H1 (cell line): ENCODE measurements around the gene BACE1. TPM values are rescaled to one million over a fixed set of nuclear protein-coding genes. Genes with fewer than 3 reads are reported as not detected.

Source experiments
- CTCF ChIA-PET: fragments of 300-600 bp; sonication (Branson Sonifier 250); formaldehyde crosslinking; loops from one replicate; lab custom pipeline; 2021; ENCODE audit not compliant: partially characterized antibody; lab: Charles Lee
- POLR2A ChIA-PET: fragments of 300-600 bp; sonication (Branson Sonifier 250); formaldehyde crosslinking; loops from one replicate; lab custom pipeline; 2021; ENCODE audit warnings: inconsistent platforms; ENCODE audit not compliant: partially characterized antibody; lab: Charles Lee
- DNase-seq, 2 experiments: peaks; one replicate each; pipeline versions ENCODE4 v3.0.0 to v3.0.0-alpha.2; 2010 to 2022; ENCODE audit warnings: low spot score in 2 of 2, low read depth in 1 of 2, mixed read lengths in 1 of 2
- FAIRE-seq: peaks from 2 replicates; lab custom pipeline; 2011; peaks lifted over from hg19 to GRCh38; lab: Jason Lieb, UNC
- H2AFZ ChIP-seq: 2 replicates; pipeline ENCODE4 v1.8.1; 2012; ENCODE audit warnings: low read length, inconsistent platforms
- H2AK5ac ChIP-seq: 2 replicates; pipeline ENCODE4 v1.6.1; 2013; ENCODE audit warnings: low read depth, low read length
- H2BK120ac ChIP-seq: replicated peaks from 2 replicates; pipeline ENCODE3; 2013; ENCODE audit warnings: low read depth, low read length, inconsistent platforms
- H2BK12ac ChIP-seq: 2 replicates; pipeline ENCODE4 v1.6.1; 2013; ENCODE audit warnings: low read depth, low read length
- H2BK15ac ChIP-seq: 2 replicates; pipeline ENCODE4 v1.6.1; 2013; ENCODE audit warnings: low read length
- H2BK20ac ChIP-seq: 2 replicates; pipeline ENCODE4 v1.6.1; 2013; ENCODE audit warnings: low read length
- H2BK5ac ChIP-seq: 2 replicates; pipeline ENCODE4 v1.6.1; 2013; ENCODE audit warnings: low read depth, low read length
- H3K14ac ChIP-seq: 2 replicates; pipeline ENCODE4 v1.6.1; 2013; ENCODE audit warnings: inconsistent platforms; ENCODE audit not compliant: insufficient read length
- H3K18ac ChIP-seq: 2 replicates; pipeline ENCODE4 v1.6.1; 2013; ENCODE audit warnings: low read length; ENCODE audit errors: extremely low read depth
- H3K23ac ChIP-seq: 2 replicates; pipeline ENCODE4 v1.6.1; 2013; ENCODE audit warnings: inconsistent platforms; ENCODE audit not compliant: insufficient read length
- H3K23me2 ChIP-seq: 2 replicates; pipeline ENCODE4 v1.6.1; 2013; ENCODE audit warnings: low read depth, low read length
- H3K27ac ChIP-seq: 2 replicates; pipeline ENCODE4 v1.6.1; 2011; ENCODE audit warnings: low read depth, low read length, inconsistent platforms
- H3K27me3 ChIP-seq, 4 experiments: replicated peaks in 1 of 4; 1 replicate in 1 of 4; 2 replicates in 3 of 4; pipeline versions ENCODE4 v1.6.1 to v1.8.1; 2011 to 2013; ENCODE audit warnings: low read length in 3 of 4, mild to moderate bottlenecking in 3 of 4, inconsistent platforms in 2 of 4, mixed read lengths in 2 of 4, moderate library complexity in 1 of 4; ENCODE audit not compliant: control insufficient read depth in 3 of 4, insufficient read depth in 3 of 4; ENCODE audit errors: extremely low read depth in 1 of 4
- H3K36me3 ChIP-seq, 4 experiments: 2 replicates each; pipeline versions ENCODE4 v1.6.1 to v1.8.1; 2011 to 2013; ENCODE audit warnings: mild to moderate bottlenecking in 4 of 4, low read length in 3 of 4, moderate library complexity in 2 of 4, control low read depth in 1 of 4, inconsistent platforms in 1 of 4; ENCODE audit not compliant: insufficient read depth in 4 of 4, control insufficient read depth in 2 of 4
- H3K4ac ChIP-seq: replicated peaks from 2 replicates; pipeline ENCODE3; 2013; ENCODE audit warnings: low read length, low read depth, mixed read lengths, inconsistent platforms; ENCODE audit not compliant: insufficient read length
- H3K4me1 ChIP-seq, 4 experiments: replicated peaks in 1 of 4; 1 replicate in 1 of 4; 2 replicates in 3 of 4; pipeline versions ENCODE4 v1.6.1 to v1.8.1; 2011 to 2013; ENCODE audit warnings: low read length in 3 of 4, inconsistent platforms in 2 of 4, mixed read lengths in 1 of 4; ENCODE audit not compliant: insufficient read depth in 4 of 4, control insufficient read depth in 3 of 4
- H3K4me2 ChIP-seq, 2 experiments: 2 replicates each; pipeline versions ENCODE4 v1.6.1 to v1.8.1; 2011 to 2013; ENCODE audit warnings: low read depth in 2 of 2, low read length in 2 of 2, control low read depth in 1 of 2, inconsistent platforms in 1 of 2, mild to moderate bottlenecking in 1 of 2; ENCODE audit not compliant: insufficient read depth in 1 of 2
- H3K4me3 ChIP-seq, 4 experiments: fragments of 200-600, 300-600 bp in 1 of 4; sonication (generic), shearing (Covaris generic), sonication (Bioruptor Twin) in 1 of 4; 2 replicates each; pipeline versions ENCODE4 v1.5.1 to v1.8.1; 2011 to 2016; ENCODE audit warnings: low read length in 4 of 4, low read depth in 3 of 4, control low read depth in 2 of 4, inconsistent platforms in 2 of 4, mild to moderate bottlenecking in 2 of 4, mixed read lengths in 1 of 4, moderate library complexity in 1 of 4; ENCODE audit not compliant: insufficient read depth in 2 of 4; ENCODE audit errors: extremely low read depth in 1 of 4
- H3K56ac ChIP-seq: replicated peaks from 2 replicates; pipeline ENCODE3; 2013; ENCODE audit warnings: low read depth, mild to moderate bottlenecking, mixed read lengths, low read length, inconsistent platforms; ENCODE audit not compliant: insufficient read length
- H3K79me1 ChIP-seq: 2 replicates; pipeline ENCODE4 v1.6.1; 2013; ENCODE audit warnings: low read depth, low read length, control low read depth
- H3K79me2 ChIP-seq, 2 experiments: 2 replicates each; pipeline versions ENCODE4 v1.6.1 to v1.8.1; 2012 to 2013; ENCODE audit warnings: low read length in 2 of 2, mild to moderate bottlenecking in 2 of 2, inconsistent platforms in 1 of 2; ENCODE audit not compliant: insufficient read depth in 2 of 2, control insufficient read depth in 1 of 2
- H3K9ac ChIP-seq, 4 experiments: replicated peaks in 1 of 4; 1 replicate in 1 of 4; 2 replicates in 3 of 4; pipeline versions ENCODE4 v1.6.1 to v1.8.1; 2011 to 2013; ENCODE audit warnings: low read depth in 3 of 4, low read length in 3 of 4, control low read depth in 2 of 4, mild to moderate bottlenecking in 2 of 4, moderate library complexity in 2 of 4, inconsistent platforms in 1 of 4; ENCODE audit errors: extremely low read depth in 1 of 4
- H3K9me3 ChIP-seq, 2 experiments: 2 replicates each; pipeline versions ENCODE4 v1.6.1 to v1.8.1; 2012 to 2013; ENCODE audit warnings: mild to moderate bottlenecking in 2 of 2, moderate library complexity in 2 of 2, control low read depth in 1 of 2, inconsistent platforms in 1 of 2, low read depth in 1 of 2, low read length in 1 of 2, mixed read lengths in 1 of 2; ENCODE audit not compliant: insufficient read depth in 2 of 2
- H4K20me1 ChIP-seq, 2 experiments: replicated peaks in 1 of 2; 2 replicates each; pipeline versions ENCODE3 to v1.8.1; 2011 to 2013; ENCODE audit warnings: inconsistent platforms in 2 of 2, low read length in 2 of 2, mild to moderate bottlenecking in 1 of 2; ENCODE audit not compliant: insufficient read depth in 2 of 2, control insufficient read depth in 1 of 2
- H4K5ac ChIP-seq: 2 replicates; pipeline ENCODE4 v1.6.1; 2013; ENCODE audit warnings: low read length, low read depth, mixed read lengths, inconsistent platforms; ENCODE audit not compliant: insufficient read length
- H4K8ac ChIP-seq: 2 replicates; pipeline ENCODE4 v1.8.0; 2013; ENCODE audit warnings: mild to moderate bottlenecking, moderate library complexity, low read length, inconsistent platforms; ENCODE audit not compliant: insufficient read depth; ENCODE audit errors: extremely low read depth
- H4K91ac ChIP-seq: replicated peaks from 2 replicates; pipeline ENCODE3; 2013; ENCODE audit warnings: low read length, mixed read lengths, inconsistent platforms; ENCODE audit not compliant: insufficient read length
- WGBS, 2 experiments: shearing (Covaris generic) in 1 of 2; methylation state at CpG; one replicate each; pipeline versions ENCODE4 v1.1.6 to v1.1.7; 2013 to 2015; ENCODE audit warnings: low lambda C conversion rate in 2 of 2, mixed read lengths in 2 of 2, inconsistent platforms in 1 of 2, low coverage in 1 of 2, missing lambda C conversion rate in 1 of 2; ENCODE audit not compliant: insufficient replicate concordance in 2 of 2, insufficient coverage in 1 of 2, insufficient read length in 1 of 2; ENCODE audit errors: extremely low coverage in 1 of 2, missing lambda C conversion rate in 1 of 2; 5-methylcytosine and 5-hydroxymethylcytosine counted together
- polyA plus RNA-seq, 7 experiments: library from polyadenylated mRNA; depleted of rRNA in 3 of 7; stranded (reverse) in 5 of 7; unstranded in 2 of 7; fragments of >200 nt in 5 of 7; fragments of 200-250 nt in 2 of 7; gene quantifications; 1 replicate in 5 of 7; 2 replicates in 1 of 7; 4 replicates in 1 of 7; pipeline versions ENCODE4 v1.2.1 to v1.2.3, GENCODE V29; 2011 to 2013; ENCODE audit warnings: missing spikeins in 2 of 7, mixed read lengths in 2 of 7
- total RNA-seq: library from RNA; stranded (reverse); fragmentation: NEBNext Ultra II Directional; extraction: Animal tissue kit (Norgen Biotek cat#: 25700); gene quantifications from 2 replicates; pipeline ENCODE4 v1.2.1, GENCODE V29; 2021

The BACE1 gene
- total and polyA plus RNA-seq, 2 of the 8 experiments (the other 6 are each of a cell fraction or from before 2014, with no cell fraction given): 7.7 to 7.9 TPM

DNA sequence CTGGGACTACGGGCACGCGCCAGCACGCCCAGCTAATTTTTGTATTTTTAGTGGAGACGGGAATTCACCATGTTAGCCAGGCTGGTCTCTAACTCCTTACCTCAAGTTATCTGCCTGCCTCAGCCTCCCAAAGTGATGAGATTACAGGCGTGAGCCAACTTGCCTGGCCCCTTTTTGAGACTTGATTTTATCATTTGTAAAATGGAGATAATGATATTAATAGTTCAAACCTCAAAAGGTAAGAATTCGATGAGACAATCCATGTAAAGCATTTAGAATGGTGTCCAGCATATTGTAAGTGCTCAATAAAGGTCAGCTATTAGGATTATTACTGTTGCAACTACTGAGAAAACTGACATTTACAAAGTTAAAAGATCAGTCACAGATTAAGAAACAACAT, 2.7 kb upstream of the BACE1 start:
- no peak overlapping the region for H3K18ac ChIP-seq

More for the DNA sequence above, 2.7 kb upstream of the BACE1 start:
- Histone ChIP-seq H3K79me2 (no peaks in the 10 kb centered on the region), H3K4me2 (no peak overlapping the region), H3K79me1 (no peaks in the 10 kb centered on the region), H4K5ac (no peak overlapping the region), H3K4ac (no peak overlapping the region), H3K4me3 (no peak overlapping the region), H2BK20ac (no peak overlapping the region), H2BK15ac (no peak overlapping the region), H3K14ac (no peak overlapping the region), H4K91ac (no peak overlapping the region), H3K36me3 (no peaks in the 10 kb centered on the region), H3K27me3 (peaks cover 0 to 7% (median 2%) of the 10 kb centered on the region in 4 experiments; a peak in 5 of 7 replicates), H3K23ac (no peak overlapping the region), H2BK12ac (no peak overlapping the region), H3K9ac (no peak overlapping the region), H4K20me1 (peaks cover 0 to 1% of the 10 kb centered on the region in 2 experiments), H3K4me1 (peaks cover 5 to 10% (median 8%) of the 10 kb centered on the region in 4 experiments), H3K56ac (no peak overlapping the region), H3K27ac (no peak overlapping the region), H3K23me2 (peaks cover 10% of the 10 kb centered on the region; the same call in 1 of the 2 replicates), H2AK5ac (no peak overlapping the region), H2BK120ac (no peak overlapping the region), H2AFZ (no peak overlapping the region), H4K8ac (no peak overlapping the region), H3K9me3 (no peaks in the 10 kb centered on the region), H2BK5ac (no peak overlapping the region)
- 83% methylated on average over 7 of the region's 7 CpGs; no CpG with 5 or more reads in 1 of the 2 experiments for WGBS, 2 experiments
- FAIRE-seq: no peak
- ChIA-PET CTCF (interaction anchor here (0.6 to 1.3 kb wide), 4 partner anchors 9 to 995 kb away, joined by 3 to 4 read pairs (median 3); no protein-coding TSS in a partner anchor), POLR2A (interaction anchor here (1.1 to 1.9 kb wide), 4 partner anchors 9 to 15 kb away, joined by 3 to 6 read pairs (median 3); partner anchors contain the start of gene CEP164)
- no peak for DNase-seq
